SU-DHL-6 (cell line): ENCODE measurements around the gene PLA2G7.
"Not testable (repeated sequence)": the region's sequence is repeated elsewhere in the genome, so short reads cannot be mapped to it uniquely, and the experiment has no call there.

Experiments used
- H2AFZ ChIP-seq: fragments of 200-600 bp; sonication (generic); 2 replicates; pipeline ENCODE4 v1.6.1; 2014; ENCODE audit warnings: low read depth, mild to moderate bottlenecking, moderate library complexity, mixed read lengths, antibody characterized with exemption, low read length; ENCODE audit not compliant: severe bottlenecking
- H3F3A ChIP-seq: fragments of 200-600 bp; shearing (Covaris generic); 2 replicates; pipeline ENCODE4 v1.6.0; 2016; ENCODE audit warnings: antibody characterized with exemption, mild to moderate bottlenecking; ENCODE audit not compliant: insufficient read depth
- H3K27ac ChIP-seq: fragments of 200-600 bp; sonication (generic); 2 replicates; pipeline ENCODE4 v1.5.1; 2016; ENCODE audit warnings: low read depth, mild to moderate bottlenecking, low read length, moderate library complexity, mixed read lengths
- H3K27me3 ChIP-seq: fragments of 200-600 bp; sonication (generic), shearing (Covaris generic); 2 replicates; pipeline ENCODE4 v1.6.0; 2014; ENCODE audit warnings: mild to moderate bottlenecking, low read length
- H3K36me3 ChIP-seq: fragments of 200-600 bp; sonication (generic); 2 replicates; pipeline ENCODE4 v1.6.1; 2014; ENCODE audit warnings: mild to moderate bottlenecking, low read length, mixed read lengths
- H3K4me2 ChIP-seq: fragments of 300-600, 200-600 bp; shearing (Covaris generic), sonication (generic); 2 replicates; pipeline ENCODE4 v1.6.0; 2014; ENCODE audit warnings: low read length, low read depth, mild to moderate bottlenecking; ENCODE audit not compliant: poor library complexity, severe bottlenecking
- H3K4me3 ChIP-seq: fragments of 200-600 bp; sonication (generic); 2 replicates; pipeline ENCODE4 v1.5.1; 2014; ENCODE audit warnings: antibody characterized with exemption, low read length, mild to moderate bottlenecking, mixed read lengths; ENCODE audit not compliant: insufficient read depth, poor library complexity, severe bottlenecking
- H3K79me2 ChIP-seq: fragments of 200-600 bp; sonication (generic); 2 replicates; pipeline ENCODE4 v1.6.1; 2014; ENCODE audit warnings: mild to moderate bottlenecking, low read length, moderate library complexity; ENCODE audit not compliant: insufficient read depth
- H3K9ac ChIP-seq: fragments of 200-600 bp; sonication (generic); 2 replicates; pipeline ENCODE4 v1.7.0; 2014; ENCODE audit warnings: mild to moderate bottlenecking, low read length
- H3K9me2 ChIP-seq: fragments of 200-600 bp; sonication (generic); replicated peaks from 2 replicates; pipeline ENCODE4 v1.6.1; 2014; ENCODE audit warnings: low read length; ENCODE audit not compliant: insufficient read depth
- H3K9me3 ChIP-seq: fragments of 200-600 bp; sonication (generic); 2 replicates; pipeline ENCODE4 v1.6.1; 2014; ENCODE audit warnings: low read length, mixed read lengths; ENCODE audit not compliant: insufficient read depth
- H4K20me1 ChIP-seq: fragments of 200-600 bp; sonication (generic); 2 replicates; pipeline ENCODE4 v1.6.1; 2014; ENCODE audit warnings: low read depth, mild to moderate bottlenecking, antibody characterized with exemption, low read length, moderate library complexity, mixed read lengths
- EZH2phosphoT487 ChIP-seq: fragments of 200-600 bp; sonication (generic), shearing (Covaris generic); conservative IDR thresholded peaks from 2 replicates; pipeline ENCODE4 v1.6.1; 2018; ENCODE audit warnings: mild to moderate bottlenecking, antibody characterized with exemption, low read length, moderate library complexity, mixed read lengths
- TF ChIP-seq, protein P1 (sequence below): fragments of 200-600 bp; sonication (generic); IDR thresholded peaks from one replicate; pipeline ENCODE4 v1.5.1; 2017; ENCODE audit warnings: antibody characterized with exemption, mild to moderate bottlenecking, low read length, moderate library complexity; ENCODE audit not compliant: insufficient read depth, poor library complexity, severe bottlenecking

The PLA2G7 gene

DNA sequence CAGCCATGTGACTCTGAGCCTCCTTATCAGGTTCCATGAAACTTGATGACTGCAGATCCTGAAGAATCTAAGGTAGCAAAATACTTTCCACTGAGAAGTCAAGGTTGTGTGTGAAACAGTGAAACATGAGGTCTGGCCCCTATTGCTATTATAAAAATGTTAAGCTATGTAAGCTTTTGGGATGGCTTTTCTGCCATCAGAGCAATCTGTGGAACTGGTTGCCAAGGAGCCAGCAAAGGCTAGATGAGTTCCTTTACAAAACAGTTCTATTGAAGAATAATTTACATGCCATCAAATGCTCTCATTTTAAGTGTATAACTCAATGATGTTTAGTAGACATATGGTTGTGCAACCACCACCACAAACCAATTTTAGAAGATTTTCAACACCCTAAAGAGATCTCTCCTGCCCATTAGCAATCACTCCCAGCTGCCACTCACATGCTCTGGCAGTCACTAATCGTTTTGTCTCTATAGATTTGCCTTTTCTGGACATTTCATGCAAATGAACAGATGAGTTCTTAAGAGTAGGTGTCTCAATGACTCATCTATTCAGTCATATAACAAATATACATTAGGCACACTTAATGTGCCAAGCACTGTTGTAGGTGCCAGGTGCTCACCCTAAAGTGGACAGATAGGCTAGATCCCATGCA is 38.2 kb upstream of the PLA2G7 start:
- no peaks in the 10 kb centered on the region for H3K9me2 ChIP-seq
- no peaks in the 10 kb centered on the region for H3F3A ChIP-seq
- no peaks in the 10 kb centered on the region for H3K36me3 ChIP-seq
- no peaks in the 10 kb centered on the region for H3K79me2 ChIP-seq
- no peaks in the 10 kb centered on the region for H3K9me3 ChIP-seq
- H3K4me2 ChIP-seq, result no peak overlapping the region
- H2AFZ ChIP-seq, result no peak overlapping the region
- H3K4me3 ChIP-seq, result no peak overlapping the region
- no peak overlapping the region for H3K9ac ChIP-seq
- no peak overlapping the region for H3K27ac ChIP-seq
- no peaks in the 10 kb centered on the region for H4K20me1 ChIP-seq
- H3K27me3 ChIP-seq, result no peaks in the 10 kb centered on the region
- TF ChIP-seq, protein P1, sequence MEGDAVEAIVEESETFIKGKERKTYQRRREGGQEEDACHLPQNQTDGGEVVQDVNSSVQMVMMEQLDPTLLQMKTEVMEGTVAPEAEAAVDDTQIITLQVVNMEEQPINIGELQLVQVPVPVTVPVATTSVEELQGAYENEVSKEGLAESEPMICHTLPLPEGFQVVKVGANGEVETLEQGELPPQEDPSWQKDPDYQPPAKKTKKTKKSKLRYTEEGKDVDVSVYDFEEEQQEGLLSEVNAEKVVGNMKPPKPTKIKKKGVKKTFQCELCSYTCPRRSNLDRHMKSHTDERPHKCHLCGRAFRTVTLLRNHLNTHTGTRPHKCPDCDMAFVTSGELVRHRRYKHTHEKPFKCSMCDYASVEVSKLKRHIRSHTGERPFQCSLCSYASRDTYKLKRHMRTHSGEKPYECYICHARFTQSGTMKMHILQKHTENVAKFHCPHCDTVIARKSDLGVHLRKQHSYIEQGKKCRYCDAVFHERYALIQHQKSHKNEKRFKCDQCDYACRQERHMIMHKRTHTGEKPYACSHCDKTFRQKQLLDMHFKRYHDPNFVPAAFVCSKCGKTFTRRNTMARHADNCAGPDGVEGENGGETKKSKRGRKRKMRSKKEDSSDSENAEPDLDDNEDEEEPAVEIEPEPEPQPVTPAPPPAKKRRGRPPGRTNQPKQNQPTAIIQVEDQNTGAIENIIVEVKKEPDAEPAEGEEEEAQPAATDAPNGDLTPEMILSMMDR, result no peak

GRCh38 chr6:46772762-46773161 is 37.6 kb upstream of the PLA2G7 start:
- Histone ChIP-seq H3K79me2 (no peaks in the 10 kb centered on the region), H3K9me2 (no peaks in the 10 kb centered on the region), H3K27me3 (no peaks in the 10 kb centered on the region), H3K36me3 (no peaks in the 10 kb centered on the region), H3K9me3 (no peaks in the 10 kb centered on the region), H3K4me2 (no peak overlapping the region), H3K27ac (no peak overlapping the region), H2AFZ (no peak overlapping the region), H4K20me1 (no peaks in the 10 kb centered on the region), H3F3A (no peaks in the 10 kb centered on the region), H3K4me3 (no peak overlapping the region), H3K9ac (no peak overlapping the region)
- TF ChIP-seq, protein P1, result no peak
- TF ChIP-seq EZH2phosphoT487, result no peak

DNA sequence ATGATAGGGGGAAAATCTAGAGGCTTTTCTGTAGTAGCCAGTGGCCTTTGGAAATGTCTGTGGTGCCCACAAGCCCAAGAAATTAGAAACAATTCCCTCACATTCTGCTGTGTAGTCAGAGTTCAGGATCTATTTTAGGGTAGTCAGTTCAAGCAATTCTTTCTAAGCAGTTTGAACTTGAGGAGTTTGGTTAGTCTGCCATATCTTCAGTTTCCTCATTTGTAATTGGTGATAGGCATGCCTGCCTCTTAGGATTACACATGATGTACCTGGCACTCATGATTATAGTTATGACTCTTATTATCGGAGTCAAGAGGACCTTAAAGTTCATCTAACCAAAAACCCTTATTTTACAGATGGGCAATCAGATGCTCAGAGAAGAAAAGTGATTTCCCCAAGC is 36.8 kb upstream of the PLA2G7 start:
- Histone ChIP-seq H2AFZ (no peak overlapping the region), H3K79me2 (no peaks in the 10 kb centered on the region), H3K9me3 (no peaks in the 10 kb centered on the region), H3K27ac (no peak overlapping the region), H4K20me1 (no peaks in the 10 kb centered on the region), H3K4me2 (no peak overlapping the region), H3K27me3 (no peaks in the 10 kb centered on the region), H3K4me3 (no peak overlapping the region), H3K36me3 (no peaks in the 10 kb centered on the region), H3K9me2 (no peaks in the 10 kb centered on the region), H3K9ac (no peak overlapping the region), H3F3A (no peaks in the 10 kb centered on the region)
- TF ChIP-seq, protein P1, result no peak
- TF ChIP-seq EZH2phosphoT487, result no peak

DNA sequence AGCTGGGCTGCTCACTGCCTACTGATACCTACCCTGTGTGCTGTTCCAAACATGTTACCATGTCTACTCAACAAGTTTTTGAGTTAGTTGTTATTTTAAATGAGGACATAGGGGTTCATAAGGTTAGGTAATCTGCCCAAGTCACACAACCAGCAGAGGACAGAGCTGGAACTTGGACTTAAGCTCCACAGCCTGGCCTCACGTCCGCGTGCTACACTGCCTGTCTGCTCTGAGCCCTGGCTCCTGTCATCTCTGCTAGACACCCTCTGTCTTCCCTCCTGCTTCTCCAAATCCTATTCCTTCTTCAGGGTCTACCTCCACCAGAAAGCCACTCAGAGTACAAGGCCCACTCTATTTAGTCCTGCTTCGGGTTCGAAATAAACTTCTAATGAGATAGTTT is 29.8 kb upstream of the PLA2G7 start:
- Histone ChIP-seq H3K27me3 (no peaks in the 10 kb centered on the region), H3K4me3 (no peak overlapping the region), H3K27ac (no peak overlapping the region), H4K20me1 (no peaks in the 10 kb centered on the region), H2AFZ (no peak overlapping the region), H3K9ac (no peak overlapping the region), H3K9me2 (no peaks in the 10 kb centered on the region), H3K36me3 (no peaks in the 10 kb centered on the region), H3F3A (no peaks in the 10 kb centered on the region), H3K9me3 (no peaks in the 10 kb centered on the region), H3K79me2 (no peaks in the 10 kb centered on the region), H3K4me2 (no peak overlapping the region)
- TF ChIP-seq, protein P1, result no peak
- TF ChIP-seq EZH2phosphoT487, result no peak

DNA sequence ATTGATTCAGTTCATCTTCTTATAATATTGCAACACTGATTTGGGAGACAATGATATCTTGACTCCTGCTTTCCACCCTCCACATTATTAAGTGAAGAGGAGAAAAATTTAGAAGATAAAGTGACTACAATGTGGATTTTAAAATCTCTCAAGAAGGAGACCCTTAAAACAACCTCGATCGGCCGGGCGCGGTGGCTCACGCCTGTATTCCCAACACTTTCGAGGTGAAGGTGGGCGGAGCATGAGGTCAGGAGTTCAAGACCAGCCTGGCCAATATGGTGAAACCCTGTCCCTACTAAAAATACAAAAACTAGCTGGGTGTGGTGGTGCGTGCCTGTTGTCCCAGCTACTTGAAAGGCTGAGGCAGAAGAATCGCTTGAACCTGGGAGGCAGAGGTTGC is 29.1 kb upstream of the PLA2G7 start:
- not testable (repeated sequence) for H3K9me3 ChIP-seq, H3K27me3 ChIP-seq, H3F3A ChIP-seq, H3K9me2 ChIP-seq, H3K27ac ChIP-seq, H3K4me3 ChIP-seq, H3K79me2 ChIP-seq, H2AFZ ChIP-seq, H3K9ac ChIP-seq, H3K36me3 ChIP-seq, H3K4me2 ChIP-seq, H4K20me1 ChIP-seq
